Measurements from ENCODE around the gene CFAP52. TPM values are rescaled to one million over a fixed set of nuclear protein-coding genes. Genes with fewer than 3 reads are reported as not detected.
"Not testable (repeated sequence)": the region's sequence is repeated elsewhere in the genome, so short reads cannot be mapped to it uniquely, and the experiment has no call there.

Gene CFAP52
- polyA plus RNA-seq, 3 donors = 0.22 TPM; not detected in 2

DNA sequence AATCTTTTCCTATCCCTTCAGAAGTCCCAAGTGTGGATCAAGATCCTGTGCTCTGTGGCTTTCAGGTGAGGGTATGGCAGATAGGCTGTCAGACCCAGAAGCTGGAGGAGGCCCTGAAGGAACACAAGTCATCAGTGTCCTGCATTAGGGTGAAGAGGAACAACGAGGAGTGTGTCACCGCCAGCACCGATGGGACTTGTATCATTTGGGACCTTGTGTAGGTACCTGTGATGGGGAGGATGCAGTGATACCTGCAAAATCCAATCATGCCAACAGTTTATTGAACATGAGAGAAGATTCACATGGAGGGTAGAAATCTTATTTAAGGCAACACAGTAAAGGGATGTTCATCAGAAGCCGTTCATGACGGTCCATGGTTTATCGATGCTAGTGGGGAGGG lies 58.9 kb downstream of the CFAP52 start:
- H3K27ac ChIP-seq (ENCODE audit: low read depth, low read length) = no peak overlapping the region
- WGBS, 3 donors = 91 to 93% (median 93%) methylated on average over 6 of the region's 6 CpGs

DNA sequence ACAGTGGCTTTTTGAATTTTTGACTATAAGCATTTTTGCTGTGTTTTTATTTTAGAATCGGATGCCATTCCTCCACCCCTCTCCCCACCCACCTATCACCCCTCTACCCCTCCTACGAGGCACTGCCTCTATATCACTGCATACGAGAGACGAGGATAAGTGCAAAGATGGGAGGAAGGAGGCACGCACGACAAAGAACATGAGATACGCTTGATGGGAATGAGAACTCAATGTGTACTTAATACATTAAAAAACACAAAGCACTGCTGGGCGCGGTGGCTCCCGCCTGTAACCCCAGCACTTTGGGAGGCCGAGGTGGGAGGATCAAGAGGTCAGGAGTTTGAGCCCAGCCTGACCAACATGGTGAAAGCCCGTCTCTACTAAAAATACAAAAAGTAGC lies 60.1 kb downstream of the CFAP52 start:
- WGBS, 3 donors = 84 to 88% (median 86%) methylated on average over 12 of the region's 12 CpGs
- no peak overlapping the region for H3K27ac ChIP-seq (ENCODE audit: low read depth, low read length)

DNA sequence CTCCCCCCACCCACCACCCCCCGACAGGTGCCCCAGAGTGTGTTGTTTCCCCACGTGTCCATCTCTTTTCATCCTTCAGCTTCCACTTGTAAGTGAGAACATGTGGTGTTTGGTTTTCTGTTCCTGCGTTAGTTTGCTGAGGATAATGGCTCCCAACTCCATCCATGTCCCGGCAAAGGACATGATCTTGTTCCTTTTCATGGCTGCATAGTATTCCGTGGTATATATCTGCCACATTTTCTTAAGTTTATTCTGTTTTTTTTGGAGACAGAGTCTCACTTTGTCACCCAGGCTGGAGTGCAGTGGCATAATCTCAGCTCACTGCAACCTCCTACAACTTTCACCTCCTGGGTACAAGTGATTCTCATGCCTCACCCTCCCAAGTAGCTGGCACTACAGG lies 63.9 kb downstream of the CFAP52 start:
- 89 to 97% (median 96%) methylated on average over 5 of the region's 5 CpGs for WGBS, 3 donors
- H3K27ac ChIP-seq (ENCODE audit: low read depth, low read length) = not testable (repeated sequence)

DNA sequence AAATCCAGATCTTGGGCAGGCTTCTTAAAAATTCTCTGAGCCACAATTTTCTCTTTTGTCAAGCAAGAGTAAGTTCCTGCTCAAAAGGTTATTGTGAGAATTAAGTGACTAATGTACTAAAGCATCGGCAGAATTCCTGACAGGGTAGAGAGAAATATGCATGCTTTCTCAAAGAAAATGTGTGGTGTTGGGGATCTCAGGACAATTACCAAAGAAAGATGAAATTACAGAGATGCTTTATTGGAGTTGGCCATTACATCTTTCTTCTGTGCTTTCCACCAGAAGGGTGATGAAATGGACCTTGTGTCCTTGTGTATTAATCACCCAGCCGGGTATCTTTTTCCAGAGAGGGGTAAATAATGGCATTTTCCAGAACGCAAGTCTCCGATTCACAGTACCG lies 67.2 kb downstream of the CFAP52 start:
- 89 to 93% (median 91%) methylated on average over 5 of the region's 5 CpGs for WGBS, 3 donors
- no peak overlapping the region for H3K27ac ChIP-seq (ENCODE audit: low read depth, low read length)

DNA sequence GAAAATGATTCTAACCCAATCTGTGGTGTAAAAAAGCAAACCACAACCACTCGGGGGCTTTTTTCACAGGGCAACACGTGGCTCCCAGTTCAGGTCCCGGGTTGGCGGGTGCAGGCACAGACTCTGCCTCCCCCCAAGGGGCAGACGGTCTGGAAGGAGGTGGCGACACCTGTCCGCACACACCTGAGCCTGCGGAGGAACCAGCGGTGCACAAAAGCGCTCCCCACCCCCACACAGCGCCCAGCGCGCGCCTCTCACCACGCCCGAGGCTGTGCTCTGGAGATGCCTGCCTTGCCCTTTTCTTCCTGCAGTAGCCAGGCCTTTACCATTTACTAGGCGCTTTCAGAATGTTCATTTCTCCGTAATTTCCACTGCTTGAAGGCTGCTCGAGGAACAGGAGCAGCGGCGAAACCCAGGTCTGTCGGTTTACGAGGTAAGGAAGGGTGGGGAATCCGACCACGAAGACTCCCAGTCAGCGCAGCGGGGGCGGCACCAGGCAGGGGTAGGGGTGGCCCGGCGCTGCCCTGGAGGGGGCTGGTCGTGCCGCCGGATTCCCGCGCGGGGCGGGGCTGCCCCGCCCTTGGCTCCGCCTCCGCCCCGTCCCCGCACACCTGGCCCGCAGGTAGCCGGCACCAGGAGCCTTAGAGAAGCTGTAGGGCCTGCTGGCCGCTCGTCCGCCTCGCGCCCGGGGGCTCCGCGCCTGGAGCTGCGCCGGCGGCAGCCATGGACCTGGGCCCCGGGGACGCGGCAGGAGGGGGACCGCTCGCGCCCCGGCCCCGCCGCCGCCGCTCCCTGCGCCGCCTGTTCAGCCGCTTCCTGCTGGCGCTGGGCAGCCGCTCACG lies 68.7 kb downstream of the CFAP52 start, which contains the start of gene USP43:
Gene USP43 (plus strand): TSS at position 608 of the 842 bp plus-strand sequence. CDS start 116 bp downstream, at position 724.
- WGBS, 3 donors = 0 to 2% (median 1%) methylated on average over 66 to 72 of the region's 72 CpGs
- no peak within 1 kb of the TSS for H3K27ac ChIP-seq (ENCODE audit: low read depth, low read length)

DNA sequence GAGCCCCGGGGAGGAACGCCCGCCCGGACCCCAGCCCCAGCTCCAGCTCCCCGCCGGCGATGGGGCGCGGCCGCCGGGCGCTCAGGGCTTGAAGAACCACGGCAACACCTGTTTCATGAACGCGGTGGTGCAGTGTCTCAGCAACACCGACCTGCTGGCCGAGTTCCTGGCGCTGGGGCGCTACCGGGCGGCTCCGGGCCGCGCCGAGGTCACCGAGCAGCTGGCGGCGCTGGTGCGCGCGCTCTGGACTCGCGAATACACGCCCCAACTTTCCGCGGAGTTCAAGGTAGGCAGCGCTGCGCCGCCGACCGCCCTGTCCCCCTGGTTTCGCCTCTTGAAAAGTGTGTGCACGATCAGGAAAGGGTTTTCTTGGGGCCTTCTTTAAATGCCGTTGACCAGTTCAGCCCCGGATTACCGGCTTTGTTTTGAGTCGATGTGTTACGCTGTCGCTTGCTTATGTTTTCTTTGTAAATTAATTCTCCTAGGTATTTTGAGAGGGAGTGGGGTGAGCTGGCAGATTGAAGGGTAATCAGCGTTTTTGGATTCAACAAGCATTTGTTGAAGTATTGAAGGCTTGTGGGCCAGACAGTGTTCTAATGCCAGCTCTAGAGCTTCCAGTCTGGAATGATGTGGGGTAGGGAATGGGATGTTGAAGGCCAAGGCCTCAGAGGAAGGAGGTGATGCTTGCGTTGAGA lies 69.6 kb downstream of the CFAP52 start:
- no peak overlapping the region for H3K27ac ChIP-seq (ENCODE audit: low read depth, low read length)
- WGBS, 3 donors = 1 to 3% (median 2%) methylated on average over 46 to 51 of the region's 51 CpGs

DNA sequence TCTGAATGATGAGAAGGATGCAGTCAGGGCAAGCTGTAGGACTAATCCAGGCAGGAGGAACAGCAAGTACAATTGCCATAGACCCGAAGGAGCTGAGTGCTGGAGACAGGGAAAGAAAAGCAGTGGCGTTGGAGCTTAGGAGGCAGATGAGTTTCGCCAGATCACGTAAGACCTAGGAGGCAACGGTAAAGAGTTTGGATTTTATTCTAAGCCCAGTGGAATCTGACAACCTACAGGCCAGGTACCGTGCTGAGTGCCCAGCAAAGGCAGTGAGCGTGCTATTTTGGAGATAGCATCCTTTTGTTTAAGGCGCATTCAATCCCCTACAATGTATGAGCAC lies 70.1 kb downstream of the CFAP52 start:
- WGBS, 3 donors = 46 to 56% (median 49%) methylated on average over 8 of the region's 8 CpGs

DNA sequence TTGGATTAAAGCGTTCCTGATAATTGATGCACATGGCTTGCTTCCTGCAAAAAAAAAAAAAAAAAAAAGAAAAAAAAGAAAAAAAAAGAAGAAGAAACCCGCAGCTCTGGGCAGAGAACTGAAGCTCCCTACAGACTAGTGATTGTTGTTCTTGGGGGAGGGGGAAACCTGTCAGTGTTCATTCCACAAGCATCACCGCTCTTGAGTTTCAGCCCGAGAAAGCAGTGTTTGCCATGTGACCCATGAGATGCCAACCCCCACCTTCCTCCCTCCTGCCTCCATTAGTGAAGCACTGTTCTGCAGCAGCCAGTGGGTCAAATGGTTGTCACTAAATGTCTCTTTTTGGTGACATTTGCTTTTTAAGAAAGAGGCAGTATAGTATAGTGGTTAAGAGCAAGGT lies 70.6 kb downstream of the CFAP52 start:
- WGBS, 3 donors = 21 to 50% (median 41%) methylated on average over 4 of the region's 4 CpGs
- H3K27ac ChIP-seq (ENCODE audit: low read depth, low read length) = no peak overlapping the region

More for the DNA sequence above, 70.1 kb downstream of the CFAP52 start:
- H3K27ac ChIP-seq (ENCODE audit: low read depth, low read length) = no peak overlapping the region

DNA sequence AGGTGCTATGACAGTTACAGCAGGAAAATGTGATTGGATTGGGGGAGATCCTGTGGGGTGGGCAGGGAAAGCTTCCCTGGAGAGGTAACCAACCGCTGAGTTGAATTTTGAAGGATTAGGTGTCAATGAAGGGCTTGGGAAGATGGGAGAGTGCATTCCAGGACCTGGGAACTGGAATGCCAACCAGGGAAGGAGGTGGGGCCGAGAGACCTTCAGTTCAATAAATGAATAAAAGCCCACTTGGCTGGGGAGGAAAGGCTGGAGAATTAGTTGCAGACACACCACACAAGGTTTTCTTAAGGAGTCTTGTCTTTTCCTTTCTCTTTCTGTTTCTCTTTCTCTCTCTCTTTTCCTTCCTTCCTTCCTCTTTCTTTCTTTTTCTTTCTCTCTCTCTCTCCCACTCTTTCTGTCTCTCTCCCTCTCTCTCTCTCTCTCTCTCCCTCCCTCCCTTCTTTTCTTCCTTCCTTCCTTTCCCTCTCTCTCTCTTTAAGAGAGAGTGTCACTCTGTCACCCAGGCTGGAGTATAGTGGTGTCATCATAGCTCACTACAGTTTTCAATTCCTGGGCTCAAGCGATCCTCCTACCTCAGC lies 72.2 kb downstream of the CFAP52 start:
- WGBS, 3 donors = 66 to 71% (median 67%) methylated on average over 3 of the region's 3 CpGs

DNA sequence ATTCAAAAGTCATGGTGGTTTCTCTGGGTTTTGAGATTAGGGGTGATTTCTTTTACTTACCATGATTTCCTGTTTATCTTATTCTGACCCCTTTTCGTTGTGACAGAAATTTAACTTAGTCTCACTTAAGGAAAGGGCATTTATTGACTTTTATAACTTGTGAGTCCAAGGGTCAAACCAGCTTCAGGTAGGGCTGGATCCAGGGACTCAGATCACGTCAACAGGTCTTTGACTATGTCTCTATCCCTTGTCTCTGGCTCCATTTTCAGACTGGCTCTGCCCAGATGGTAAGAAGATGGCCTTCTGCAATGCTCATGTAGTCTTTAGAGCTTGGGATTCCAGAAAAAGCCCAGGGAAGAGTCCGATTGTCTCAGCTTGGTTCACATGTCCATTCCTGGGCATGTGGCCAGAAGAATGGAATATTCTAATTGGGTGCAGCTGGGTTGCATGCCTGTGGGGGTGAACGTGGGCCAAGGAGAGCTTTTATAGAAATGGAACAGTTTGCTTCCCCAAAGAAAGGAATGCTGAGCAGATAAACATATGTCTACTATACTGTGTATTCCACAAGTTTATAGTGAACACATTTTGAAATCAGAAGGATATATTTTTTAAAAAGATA lies 82.3 kb downstream of the CFAP52 start:
- WGBS, 3 donors = 53 to 76% (median 65%) methylated on average over 4 of the region's 4 CpGs

More for the DNA sequence above, 72.2 kb downstream of the CFAP52 start:
- H3K27ac ChIP-seq (ENCODE audit: low read depth, low read length) = no peak overlapping the region

DNA sequence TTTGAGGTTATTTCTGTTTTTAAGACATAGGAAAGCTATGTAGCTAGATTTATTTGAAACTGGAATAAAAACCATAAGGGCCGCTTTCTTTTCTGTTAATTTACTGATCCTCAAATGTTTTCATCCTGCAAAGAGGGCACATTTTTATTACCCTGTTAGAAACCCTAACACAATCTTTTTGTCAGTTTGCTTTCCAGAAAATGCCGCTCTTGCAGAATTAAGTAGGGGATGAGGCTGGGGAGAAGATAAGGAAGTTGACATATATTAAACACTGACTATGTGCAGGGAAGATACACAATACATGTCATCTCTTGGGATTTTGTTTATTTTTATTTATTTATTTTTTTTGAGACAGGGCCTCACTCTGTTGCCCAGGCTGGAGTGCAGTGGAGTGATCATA lies 84.6 kb downstream of the CFAP52 start:
- no peak overlapping the region for H3K27ac ChIP-seq (ENCODE audit: low read depth, low read length)
- WGBS, 3 donors = 88 to 95% (median 93%) methylated on average over 2 of the region's 2 CpGs

More for the DNA sequence above, 82.3 kb downstream of the CFAP52 start:
- H3K27ac ChIP-seq (ENCODE audit: low read depth, low read length) = no peak overlapping the region

DNA sequence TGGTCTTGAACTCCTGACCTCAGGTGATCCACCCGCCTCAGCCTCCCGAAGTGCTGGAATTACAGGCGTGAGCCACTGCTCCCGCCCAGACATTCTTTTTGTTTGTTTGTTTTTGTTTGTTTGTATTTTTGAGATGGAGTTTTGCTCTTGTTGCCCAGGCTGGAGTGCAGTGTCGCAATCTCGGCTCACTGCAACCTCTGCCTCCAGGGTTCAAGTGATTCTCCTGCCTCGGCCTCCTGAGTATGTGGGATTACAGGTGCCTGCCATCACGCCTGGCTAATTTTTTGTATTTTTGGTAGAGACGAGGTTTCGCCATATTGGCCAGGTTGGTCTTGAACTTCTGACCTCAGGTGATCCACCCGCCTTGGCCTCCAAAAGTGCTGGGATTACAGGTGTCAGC lies 87.1 kb downstream of the CFAP52 start:
- WGBS, 3 donors = 94 to 97% (median 94%) methylated on average over 11 of the region's 11 CpGs
- not testable (repeated sequence) for H3K27ac ChIP-seq (ENCODE audit: low read depth, low read length)

DNA sequence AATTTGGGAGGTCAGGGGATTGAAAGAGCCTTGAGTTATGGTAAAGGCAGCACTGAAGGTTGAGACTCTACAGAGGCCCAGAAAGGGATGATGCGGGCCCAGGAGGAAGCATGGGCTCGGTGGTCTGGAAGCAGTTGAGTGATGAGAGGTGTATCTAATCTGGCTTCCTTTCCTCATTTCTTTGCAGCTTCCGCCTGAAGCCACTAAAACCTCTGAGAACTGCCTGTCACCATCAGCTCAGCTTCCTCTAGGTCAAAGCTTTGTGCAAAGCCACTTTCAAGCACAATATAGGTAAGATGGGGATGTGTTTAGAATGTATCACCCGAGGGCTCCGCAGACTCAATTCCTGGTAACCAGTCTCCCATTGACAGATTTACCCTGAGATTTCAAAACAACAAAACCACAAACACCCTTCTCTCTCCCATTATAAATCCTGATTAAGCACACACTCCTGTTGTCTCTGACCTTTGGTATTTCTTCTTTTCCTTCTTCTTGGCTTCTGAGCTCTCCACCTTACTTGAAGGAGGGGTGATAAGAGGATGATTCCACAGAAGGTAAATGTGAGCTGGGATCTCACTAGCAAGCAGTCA lies 90.1 kb downstream of the CFAP52 start:
- H3K27ac ChIP-seq (ENCODE audit: low read depth, low read length) = no peak overlapping the region
- 42 to 82% (median 50%) methylated on average over 5 of the region's 5 CpGs for WGBS, 3 donors

DNA sequence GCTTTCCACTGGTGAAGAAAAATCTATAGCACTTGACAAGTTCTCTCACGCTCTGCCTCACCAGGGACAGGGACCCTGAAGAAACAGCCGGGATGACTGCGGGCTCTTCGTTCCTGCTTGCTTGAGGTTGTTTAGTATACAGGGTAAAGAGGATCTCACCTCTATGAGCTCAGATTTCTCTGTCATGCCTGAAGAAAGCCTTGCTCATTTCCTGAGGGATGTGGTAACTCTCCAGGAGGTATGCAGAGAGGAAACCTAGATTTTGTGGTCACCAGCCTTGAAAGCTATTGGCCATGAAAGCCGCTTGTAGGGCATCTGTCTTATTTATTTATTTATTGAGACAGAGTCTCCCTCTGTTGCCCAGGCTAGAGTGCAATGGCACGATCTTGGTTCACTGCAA lies 92.1 kb downstream of the CFAP52 start:
- no peak overlapping the region for H3K27ac ChIP-seq (ENCODE audit: low read depth, low read length)
- WGBS, 3 donors = 45 to 71% (median 45%) methylated on average over 6 of the region's 6 CpGs

DNA sequence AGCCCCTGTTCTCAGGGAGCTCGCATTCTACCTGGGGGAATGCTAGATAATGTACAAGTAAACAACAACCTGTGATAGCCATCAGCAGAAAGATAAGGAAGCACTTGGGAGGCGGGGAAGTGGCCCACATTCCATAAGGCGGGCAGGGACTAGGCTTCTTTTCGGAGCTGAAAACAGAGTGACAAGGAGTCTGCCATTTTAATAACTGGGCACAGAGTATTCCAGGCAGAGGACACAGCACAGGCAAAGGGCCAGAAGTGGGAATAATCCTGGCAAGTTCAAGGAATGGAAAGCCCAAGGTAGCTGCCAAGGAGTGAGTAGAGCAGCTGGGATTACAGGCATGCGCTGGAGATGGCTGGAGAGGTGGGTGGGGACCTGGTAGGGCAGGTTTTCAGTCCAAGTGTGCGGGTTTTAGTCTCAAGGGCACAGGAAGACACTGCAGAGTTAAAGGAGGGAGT lies 93.1 kb downstream of the CFAP52 start:
- WGBS, 3 donors = 70 to 82% (median 74%) methylated on average over 6 of the region's 6 CpGs
- H3K27ac ChIP-seq (ENCODE audit: low read depth, low read length) = no peak overlapping the region

DNA sequence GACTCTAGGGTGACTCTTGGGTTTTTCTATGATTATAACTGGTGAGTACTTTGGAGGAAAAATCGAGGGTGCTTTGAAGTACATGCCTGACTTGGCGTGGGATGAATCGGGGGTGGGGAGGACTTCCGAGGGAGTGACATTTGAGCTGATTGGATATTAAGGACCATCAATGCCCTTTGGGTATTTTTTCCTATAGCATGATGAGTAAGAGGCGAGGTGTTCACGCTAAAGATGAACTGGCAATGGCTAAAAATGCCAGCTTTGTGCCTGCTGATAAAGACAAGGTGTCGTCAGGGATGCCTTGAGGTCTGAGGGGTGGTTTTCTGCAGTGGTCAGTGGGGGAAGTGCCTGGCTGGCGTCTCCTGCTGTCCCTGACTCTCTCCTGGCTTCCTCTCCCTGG lies 94.2 kb downstream of the CFAP52 start:
- whole genome bisulfite sequencing, 3 donors = 76 to 81% (median 80%) methylated on average over 8 of the region's 8 CpGs

DNA sequence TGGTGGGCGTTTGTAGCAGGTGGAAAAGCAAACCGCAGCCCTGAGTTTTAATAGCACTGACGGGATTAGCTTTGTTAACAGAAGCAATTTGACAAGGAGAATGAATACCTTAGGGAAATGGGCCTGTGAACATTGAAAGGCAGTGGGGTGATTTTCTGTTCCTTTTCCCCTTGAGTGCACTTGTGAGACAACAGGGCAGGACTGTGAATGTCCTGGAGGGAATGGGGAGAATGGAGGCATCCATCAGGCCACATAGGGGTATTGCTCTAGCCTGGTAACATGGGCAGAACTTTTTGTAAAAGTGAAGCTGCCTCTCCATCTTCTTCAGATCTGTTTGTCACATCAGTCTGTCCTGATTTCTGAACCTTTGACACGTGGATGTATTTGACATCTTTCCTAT lies 95.1 kb downstream of the CFAP52 start:
- 58 to 78% (median 73%) methylated on average over 4 of the region's 4 CpGs for WGBS, 3 donors

More for the DNA sequence above, 94.2 kb downstream of the CFAP52 start:
- H3K27ac ChIP-seq (ENCODE audit: low read depth, low read length) = no peak overlapping the region

DNA sequence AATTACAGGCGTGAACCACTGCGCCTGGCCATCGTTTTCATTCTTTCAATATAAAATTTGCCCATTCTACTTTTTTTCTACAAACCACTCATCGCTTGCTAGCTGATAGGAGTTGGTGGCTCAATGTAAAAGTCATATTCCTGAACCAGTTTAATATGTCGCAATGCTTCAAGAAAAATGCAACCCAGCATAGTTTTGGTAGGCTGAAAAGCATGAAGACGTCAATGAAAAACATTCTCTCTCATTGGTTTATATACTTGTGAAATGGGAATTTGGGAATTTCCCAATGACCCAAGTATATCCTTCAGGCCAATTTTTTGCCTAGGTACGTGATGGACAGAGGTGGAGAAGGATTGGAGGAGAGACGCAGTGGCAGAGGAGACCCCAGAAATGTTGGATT lies 95.8 kb downstream of the CFAP52 start:
- H3K27ac ChIP-seq (ENCODE audit: low read depth, low read length) = no peak overlapping the region
- 83 to 95% (median 86%) methylated on average over 8 of the region's 8 CpGs for WGBS, 3 donors

More for the DNA sequence above, 95.1 kb downstream of the CFAP52 start:
- no peak overlapping the region for H3K27ac ChIP-seq (ENCODE audit: low read depth, low read length)
